Jurkat, Clone E6-1 (cell line): ENCODE data around the gene LRPPRC.
"Not testable (repeated sequence)": the region's sequence is repeated elsewhere in the genome, so short reads cannot be mapped to it uniquely, and the experiment has no call there.

ENCODE experiments used
- DNase-seq: peaks from one replicate; pipeline ENCODE4 v3.0.0-alpha.2; 2011; ENCODE audit warnings: low read depth, low spot score
- H3K4me3 ChIP-seq: 2 replicates; pipeline ENCODE4 v1.5.1; 2011; ENCODE audit warnings: mild to moderate bottlenecking, low read length, control low read depth, moderate library complexity

The LRPPRC gene

GRCh38 chr2:43931293-43931692, 64.5 kb downstream of the LRPPRC start:
- no peak overlapping the region for H3K4me3 ChIP-seq

DNA sequence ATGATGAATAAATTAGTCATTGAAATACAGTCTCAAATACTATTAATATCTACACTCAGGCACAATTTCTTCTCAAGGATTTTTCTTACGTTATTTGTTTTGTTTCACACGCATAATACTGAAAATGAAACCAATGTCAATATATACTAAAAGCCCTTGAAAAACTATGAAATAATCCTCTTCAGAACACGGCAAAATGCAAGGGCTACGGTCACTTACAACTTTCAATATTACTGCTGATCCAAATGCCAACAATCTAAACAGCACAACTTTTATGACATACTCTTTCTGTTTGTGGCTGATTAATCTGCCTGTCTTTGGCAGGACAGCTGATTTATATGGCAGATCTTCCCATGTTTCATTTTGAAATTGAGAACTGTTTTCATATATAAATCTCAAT, 68.3 kb downstream of the LRPPRC start:
- H3K4me3 ChIP-seq = no peak overlapping the region
- DNase-seq = no peak

More at GRCh38 chr2:43931293-43931692, 64.5 kb downstream of the LRPPRC start:
- no peak for DNase-seq

GRCh38 chr2:43925431-43925830, 70.4 kb downstream of the LRPPRC start:
- DNase-seq = no peak
- H3K4me3 ChIP-seq = no peak overlapping the region

DNA sequence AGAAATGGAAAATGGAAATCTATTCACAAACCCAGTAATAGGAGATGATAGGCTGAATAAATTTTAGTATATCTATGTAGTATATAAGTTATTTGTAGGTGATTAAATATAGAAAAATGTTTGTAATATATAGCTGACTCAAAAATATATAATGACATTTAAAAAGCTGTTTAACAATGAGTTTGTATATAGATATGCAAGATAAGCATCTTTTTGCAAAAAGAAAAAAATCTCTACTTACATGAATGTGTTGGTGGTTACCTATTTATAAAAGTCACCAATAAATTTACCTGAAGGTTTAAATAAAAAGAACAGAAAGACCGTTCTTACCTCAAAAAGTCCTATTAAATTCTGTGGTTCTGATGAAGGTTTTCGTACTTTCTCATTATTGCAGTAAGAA, 71.3 kb downstream of the LRPPRC start:
- no peak overlapping the region for H3K4me3 ChIP-seq
- no peak for DNase-seq

DNA sequence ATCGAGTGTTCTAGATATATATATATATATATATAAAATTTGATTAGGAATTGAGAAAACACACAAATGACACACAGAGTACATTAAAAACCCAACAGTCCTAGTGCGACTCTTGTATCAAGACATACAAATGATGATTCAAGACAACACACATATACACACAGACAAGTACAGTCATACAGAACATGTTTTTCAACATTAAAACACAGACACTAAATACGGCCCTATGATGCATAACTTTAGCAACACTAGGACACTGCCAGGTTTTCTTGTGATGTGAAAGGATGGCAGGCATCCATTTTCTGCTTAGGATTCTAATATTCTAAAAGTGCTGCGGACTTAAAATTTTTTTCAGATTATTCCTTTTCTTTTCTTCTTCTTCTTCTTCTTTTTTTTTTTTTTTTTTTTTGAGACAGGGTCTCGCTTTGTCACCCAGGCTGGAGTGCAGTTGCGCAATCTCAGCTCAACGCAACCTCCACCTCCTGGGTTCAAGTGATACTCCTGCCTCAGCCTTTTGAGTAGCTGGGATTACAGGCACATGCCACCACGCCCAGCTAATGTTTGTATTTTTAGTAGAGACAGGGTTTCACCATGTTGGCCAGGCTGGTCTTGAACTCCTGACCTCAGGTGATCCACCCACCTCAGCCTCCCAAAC, 84.5 kb downstream of the LRPPRC start:
- not testable (repeated sequence) for DNase-seq, H3K4me3 ChIP-seq

- DNase-seq = no peak
- no peak overlapping the region for H3K4me3 ChIP-seq
Measured at GRCh38 chr2:43906448-43907109, 89.2 kb downstream of the LRPPRC start.

DNA sequence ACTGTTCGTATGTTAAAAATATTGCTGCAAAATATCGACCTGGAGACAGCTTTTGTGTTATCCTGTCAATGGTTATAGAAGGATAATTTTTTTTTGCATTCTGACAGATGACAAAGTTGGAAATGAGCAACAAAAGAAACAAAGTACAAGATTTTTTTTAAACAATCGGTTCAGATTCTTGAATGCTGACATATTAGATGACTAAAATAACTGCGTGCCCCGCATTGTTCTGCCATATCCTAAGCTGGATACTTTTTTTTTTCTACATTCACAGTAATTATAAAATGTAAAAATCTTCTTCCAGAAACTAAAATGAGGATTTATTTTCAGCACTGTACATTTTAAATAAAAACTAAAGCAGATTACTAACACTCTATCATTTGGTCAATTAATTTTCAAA, 89.9 kb downstream of the LRPPRC start:
- H3K4me3 ChIP-seq = no peak overlapping the region
- DNase-seq = no peak

DNA sequence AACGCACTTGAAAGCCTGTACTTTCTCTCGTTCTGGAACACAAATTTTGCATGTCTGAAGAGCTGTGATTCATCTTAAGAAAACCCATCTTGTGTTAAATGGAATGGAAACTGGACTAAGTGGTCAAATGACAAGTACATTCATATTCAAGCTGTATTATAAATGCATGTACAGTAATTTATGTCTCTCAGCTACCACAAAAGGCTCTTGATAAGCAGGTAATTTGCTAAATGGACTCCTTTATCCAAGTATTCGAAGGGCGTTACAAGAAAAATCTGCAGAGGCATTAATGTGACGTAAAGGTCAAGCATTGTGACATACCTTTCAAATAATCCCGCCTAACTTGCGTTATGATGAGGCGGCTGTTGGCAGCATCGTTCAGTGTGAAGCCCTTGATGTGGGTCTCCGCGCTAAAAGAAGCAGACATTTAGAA, 90.4 kb downstream of the LRPPRC start:
- no peak for DNase-seq
- H3K4me3 ChIP-seq = no peak overlapping the region

DNA sequence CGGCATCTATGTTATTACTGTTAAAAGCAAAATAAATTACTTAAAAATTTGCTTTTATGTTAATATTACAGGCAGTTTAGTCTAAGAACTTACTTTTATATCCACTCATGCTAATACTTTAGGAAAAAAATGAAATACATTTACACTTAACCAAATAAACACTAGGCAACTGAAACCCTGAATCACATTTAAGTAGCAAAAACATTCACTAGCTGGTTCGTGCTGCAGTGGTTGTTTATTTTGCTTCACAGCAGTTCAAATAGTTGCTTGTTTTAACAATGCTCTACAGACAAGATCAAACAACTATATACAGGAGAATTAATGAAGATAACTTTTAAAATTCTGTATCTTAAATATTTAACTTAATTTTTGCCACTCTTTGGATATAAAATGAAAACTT, 96.2 kb downstream of the LRPPRC start:
- no peak for DNase-seq
- no peak overlapping the region for H3K4me3 ChIP-seq

- H3K4me3 ChIP-seq = no peak overlapping the region
- no peak for DNase-seq
Measured at GRCh38 chr2:43898838-43899346, 96.9 kb downstream of the LRPPRC start.

GRCh38 chr2:43898134-43898837, 97.5 kb downstream of the LRPPRC start:
- H3K4me3 ChIP-seq = no peak overlapping the region
- DNase-seq = no peak

DNA sequence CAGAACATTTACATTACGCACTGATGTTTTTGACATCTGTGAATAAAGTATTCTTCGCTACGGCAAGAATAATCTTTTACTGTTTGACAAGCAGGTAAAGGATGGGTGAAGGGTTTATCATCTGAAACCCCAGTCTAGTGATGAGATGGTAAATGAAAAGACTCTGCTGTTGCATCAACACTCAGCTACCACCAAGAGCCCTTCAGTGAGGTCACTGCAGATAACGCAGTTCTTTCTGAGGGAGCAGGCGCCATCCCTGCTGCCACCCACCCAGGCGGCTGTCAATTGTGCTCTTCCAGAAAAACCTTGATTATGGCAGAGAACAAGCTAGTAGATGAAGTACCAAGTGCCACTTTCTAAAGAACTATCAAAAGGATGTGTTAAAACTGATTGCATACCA, 98.3 kb downstream of the LRPPRC start:
- H3K4me3 ChIP-seq = no peak overlapping the region
- DNase-seq = no peak

- no peak for DNase-seq
- no peak overlapping the region for H3K4me3 ChIP-seq
Measured at GRCh38 chr2:43896906-43897305, 98.9 kb downstream of the LRPPRC start.

DNA sequence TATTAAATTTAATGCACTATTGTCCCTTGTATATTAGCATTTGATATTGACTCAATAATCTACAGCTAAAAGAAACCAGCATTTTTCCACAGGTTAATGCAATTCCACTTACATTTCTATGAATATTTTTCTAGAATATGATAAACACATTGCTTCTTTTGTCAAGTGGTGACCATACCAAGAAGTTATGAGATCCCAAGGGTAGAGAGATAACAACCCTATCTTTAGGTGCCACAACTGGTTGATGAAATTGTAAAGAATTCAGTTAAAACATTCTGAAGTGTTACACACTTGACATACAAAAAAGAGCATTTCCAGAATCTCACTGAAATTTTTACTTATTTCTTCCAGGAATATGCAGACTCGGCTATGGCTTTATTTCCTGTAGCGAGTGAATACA, 101.0 kb downstream of the LRPPRC start:
- no peak for DNase-seq
- no peak overlapping the region for H3K4me3 ChIP-seq

DNA sequence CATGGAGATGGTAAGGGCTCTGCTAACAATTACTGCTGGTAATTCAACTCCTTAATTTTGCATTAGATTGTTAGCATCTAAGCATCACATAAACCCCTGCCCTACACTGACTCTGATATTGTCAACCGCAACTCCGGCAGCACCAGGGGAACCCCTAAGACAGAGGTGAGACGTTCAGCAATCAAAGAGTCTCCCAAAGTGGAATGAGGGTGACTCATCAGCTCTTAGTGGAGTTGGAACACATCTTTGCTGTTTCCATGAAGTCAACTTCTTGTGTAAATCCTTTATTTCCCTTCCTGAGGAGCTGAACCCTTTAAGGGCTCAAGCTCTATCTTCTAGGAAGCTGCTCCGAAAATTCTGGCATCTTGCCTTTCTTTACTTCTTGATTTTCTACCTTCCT, 104.9 kb downstream of the LRPPRC start:
- no peak for DNase-seq
- H3K4me3 ChIP-seq = no peak overlapping the region

- DNase-seq = no peak
- H3K4me3 ChIP-seq = no peak overlapping the region
Measured at GRCh38 chr2:43889416-43889815, 106.4 kb downstream of the LRPPRC start.

GRCh38 chr2:43887176-43887575, 108.6 kb downstream of the LRPPRC start:
- no peak overlapping the region for H3K4me3 ChIP-seq
- no peak for DNase-seq

DNA sequence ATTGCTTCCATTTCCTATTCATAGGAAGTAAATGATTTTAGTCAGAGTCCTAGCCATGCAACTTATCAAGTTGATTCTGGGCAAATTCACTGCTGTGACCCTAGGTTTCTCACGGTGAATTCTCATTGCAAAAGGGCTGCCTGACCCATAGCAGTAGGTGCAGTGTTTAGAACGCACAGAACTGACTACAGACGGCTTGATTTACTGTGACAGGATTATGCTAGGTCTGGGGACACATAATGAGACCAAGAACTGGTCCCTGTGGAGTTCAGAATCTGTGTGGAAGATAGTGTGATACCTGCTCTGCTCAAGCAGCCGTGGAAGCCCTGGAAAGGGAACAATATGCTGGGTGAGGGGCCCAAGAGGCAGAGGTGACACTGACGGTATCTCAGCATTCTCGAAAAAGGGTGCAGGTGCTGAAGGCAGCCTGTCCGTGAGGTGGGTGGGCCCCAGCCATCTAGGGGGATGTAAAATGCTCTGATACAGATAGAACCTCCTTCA, 110.6 kb downstream of the LRPPRC start:
- no peak overlapping the region for H3K4me3 ChIP-seq
- DNase-seq = no peak

- no peak for DNase-seq
- no peak overlapping the region for H3K4me3 ChIP-seq
Measured at GRCh38 chr2:43884689-43885088, 111.1 kb downstream of the LRPPRC start.

GRCh38 chr2:43882312-43882711, 113.5 kb downstream of the LRPPRC start:
- H3K4me3 ChIP-seq = no peak overlapping the region
- DNase-seq = no peak
